EL (cell line): Measurements from ENCODE around the gene SPAG16.
"Not testable (repeated sequence)": the region's sequence is repeated elsewhere in the genome, so short reads cannot be mapped to it uniquely, and the experiment has no call there.

Source experiments
- DNase-seq: peaks from one replicate; pipeline ENCODE4 v3.0.0-alpha.2; 2016

The SPAG16 gene

GRCh38 chr2:214019973-214020345, 735.7 kb downstream of the SPAG16 start:
- peak; percentile 26 for DNase-seq

- DNase-seq = no peak
These were observed 744.9 kb downstream of the SPAG16 start for GRCh38 chr2:214029190-214029589.

GRCh38 chr2:214031566-214031965, 747.3 kb downstream of the SPAG16 start:
- no peak for DNase-seq

- DNase-seq = no peak
These were observed 750.2 kb downstream of the SPAG16 start for GRCh38 chr2:214034417-214034816.

GRCh38 chr2:214035091-214035852, 751.0 kb downstream of the SPAG16 start:
- DNase-seq = no peak

- no peak for DNase-seq
These were observed 751.7 kb downstream of the SPAG16 start for GRCh38 chr2:214035921-214036320.

- DNase-seq = no peak
These were observed 753.9 kb downstream of the SPAG16 start for GRCh38 chr2:214038186-214038585.

- no peak for DNase-seq
These were observed 766.5 kb downstream of the SPAG16 start for GRCh38 chr2:214050731-214051130.

- no peak for DNase-seq
These were observed 767.3 kb downstream of the SPAG16 start for GRCh38 chr2:214051585-214051984.

- DNase-seq = no peak
These were observed 768.0 kb downstream of the SPAG16 start for GRCh38 chr2:214052235-214052634.

- DNase-seq = no peak
These were observed 773.7 kb downstream of the SPAG16 start for GRCh38 chr2:214057986-214058385.

GRCh38 chr2:214062279-214062678, 778.0 kb downstream of the SPAG16 start:
- not testable (repeated sequence) for DNase-seq

- DNase-seq = no peak
These were observed 780.2 kb downstream of the SPAG16 start for GRCh38 chr2:214064471-214064870.

GRCh38 chr2:214066862-214067261, 782.6 kb downstream of the SPAG16 start:
- DNase-seq = no peak

- peak; percentile 95 for DNase-seq
These were observed 785.0 kb downstream of the SPAG16 start for GRCh38 chr2:214069254-214069653.

- no peak for DNase-seq
These were observed 791.2 kb downstream of the SPAG16 start for GRCh38 chr2:214075456-214075855.

- DNase-seq = peak; percentile 64
These were observed 792.3 kb downstream of the SPAG16 start for GRCh38 chr2:214076527-214076926.

GRCh38 chr2:214077727-214078126, 793.5 kb downstream of the SPAG16 start:
- DNase-seq = no peak

GRCh38 chr2:214079032-214079431, 794.8 kb downstream of the SPAG16 start:
- DNase-seq = no peak

GRCh38 chr2:214088536-214088935, 804.3 kb downstream of the SPAG16 start:
- no peak for DNase-seq

GRCh38 chr2:214096208-214096715, 812.0 kb downstream of the SPAG16 start:
- DNase-seq = no peak

- no peak for DNase-seq
These were observed 814.5 kb downstream of the SPAG16 start for GRCh38 chr2:214098811-214099210.

GRCh38 chr2:214100488-214100887, 816.2 kb downstream of the SPAG16 start:
- no peak for DNase-seq

GRCh38 chr2:214103276-214104001, 819.2 kb downstream of the SPAG16 start:
- no peak for DNase-seq
